ENCODE results near the gene TMEM150B. TPM values are rescaled to one million over a fixed set of nuclear protein-coding genes. Genes with fewer than 3 reads are reported as not detected.
A peak's percentile ranks its signal among the peaks of the same experiment; 100 is the strongest.

Gene TMEM150B
- total and polyA plus RNA-seq, 2 of the 13 experiments (the other 11 are each of a cell fraction or from before 2014, with no cell fraction given), result 1.3 to 1.8 TPM

DNA sequence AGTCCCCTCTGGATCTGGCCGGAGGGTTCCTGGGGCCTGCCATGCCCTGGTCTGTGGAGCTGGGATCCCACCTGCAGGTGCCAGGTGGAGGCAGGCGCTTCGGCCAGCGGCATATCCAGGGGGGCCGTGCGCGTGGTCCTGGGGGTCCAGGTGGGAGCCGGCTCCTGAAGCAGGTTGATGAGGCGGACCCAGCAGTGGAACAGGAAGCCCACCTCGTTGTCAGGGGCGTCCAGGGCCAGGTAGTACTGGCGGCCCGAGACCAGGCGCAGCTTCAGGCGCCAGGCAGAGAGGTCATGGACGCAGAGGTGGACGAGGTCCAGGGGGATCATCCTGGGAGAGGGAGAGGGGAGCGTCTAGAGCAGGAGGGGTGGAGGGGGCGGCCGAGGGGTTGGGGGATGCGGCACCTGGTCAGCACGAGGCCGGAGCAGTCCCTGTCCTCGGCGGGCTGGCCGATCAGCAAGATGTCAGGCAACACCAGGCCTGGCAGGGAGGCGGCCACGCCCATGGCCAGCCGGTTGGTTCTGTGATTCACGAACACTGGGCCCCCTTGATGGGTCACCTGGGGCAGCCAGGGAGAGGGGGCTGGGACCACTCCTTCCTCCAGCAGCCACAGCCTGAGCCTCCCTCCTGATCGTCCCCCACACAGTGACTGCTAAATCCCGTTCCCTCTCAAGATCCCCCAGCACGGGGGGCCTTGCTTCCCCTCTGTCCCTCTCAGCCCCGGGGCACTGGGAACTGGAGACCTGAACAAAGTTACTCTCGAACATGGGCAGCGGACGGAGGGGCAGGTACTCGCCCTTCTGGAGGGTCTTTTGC lies 37.2 kb upstream of the TMEM150B start:
- Histone ChIP-seq H3K4me3 (replicated peaks in 1 of 3; ENCODE audit: insufficient read depth in 1 of 3, low read depth in 2 of 3, low read length in 3 of 3) (peak overlapping the region in 1 of 3 experiments; percentile 33; a peak in 1 of 6 replicates), H3K9me3 (ENCODE audit: low read length) (no peaks in the 10 kb centered on the region), H3K4me1 (ENCODE audit: insufficient read depth, low read length) (peaks cover 14% of the 10 kb centered on the region), H2AFZ (ENCODE audit: low read length) (no peak overlapping the region), H3K27me3 (ENCODE audit: control insufficient read depth in 1 of 2, insufficient read depth in 2 of 2, low read length in 2 of 2) (peaks cover 4 to 24% of the 10 kb centered on the region in 2 experiments), H3K36me3 (replicated peaks in 1 of 2; ENCODE audit: control insufficient read depth in 1 of 2, insufficient read depth in 2 of 2, low read length in 2 of 2) (no peaks in the 10 kb centered on the region), H3K9ac (ENCODE audit: insufficient read depth, low read depth, low read length) (no peak overlapping the region), H3K4me2 (ENCODE audit: low read depth, low read length) (peak overlapping the region; percentile 1; the same call in 1 of the 2 replicates), H3K27ac (ENCODE audit: extremely low read length, insufficient read depth, low read length) (no peak overlapping the region), H4K20me1 (ENCODE audit: insufficient read depth, low read length) (no peaks in the 10 kb centered on the region), H3K79me2 (ENCODE audit: insufficient read depth, low read length) (no peaks in the 10 kb centered on the region)
- ATAC-seq, result peak; percentile 17; the same call in 2 of the 3 replicates
- POLR2A ChIA-PET, result interaction anchor here (0.6 to 1.3 kb wide), 3 partner anchors 23 to 45 kb away, joined by 3 read pairs; partner anchors contain the start of gene KMT5C
- FAIRE-seq, result no peak
- BruUV-seq (replicated peaks), result no TSS peak
- intact Hi-C loops (cut with micrococcal nuclease; ENCODE audit: unreplicated experiment) (no loop called here), in situ Hi-C loops (cut with HindIII; ENCODE audit: extremely low pct_ligation_motif_present, low pct_unique_long_range_greater_than_20kb) (no loop called here)
- DNase-seq (ENCODE audit: low spot score), result no peak
- TF ChIP-seq, protein P1, sequence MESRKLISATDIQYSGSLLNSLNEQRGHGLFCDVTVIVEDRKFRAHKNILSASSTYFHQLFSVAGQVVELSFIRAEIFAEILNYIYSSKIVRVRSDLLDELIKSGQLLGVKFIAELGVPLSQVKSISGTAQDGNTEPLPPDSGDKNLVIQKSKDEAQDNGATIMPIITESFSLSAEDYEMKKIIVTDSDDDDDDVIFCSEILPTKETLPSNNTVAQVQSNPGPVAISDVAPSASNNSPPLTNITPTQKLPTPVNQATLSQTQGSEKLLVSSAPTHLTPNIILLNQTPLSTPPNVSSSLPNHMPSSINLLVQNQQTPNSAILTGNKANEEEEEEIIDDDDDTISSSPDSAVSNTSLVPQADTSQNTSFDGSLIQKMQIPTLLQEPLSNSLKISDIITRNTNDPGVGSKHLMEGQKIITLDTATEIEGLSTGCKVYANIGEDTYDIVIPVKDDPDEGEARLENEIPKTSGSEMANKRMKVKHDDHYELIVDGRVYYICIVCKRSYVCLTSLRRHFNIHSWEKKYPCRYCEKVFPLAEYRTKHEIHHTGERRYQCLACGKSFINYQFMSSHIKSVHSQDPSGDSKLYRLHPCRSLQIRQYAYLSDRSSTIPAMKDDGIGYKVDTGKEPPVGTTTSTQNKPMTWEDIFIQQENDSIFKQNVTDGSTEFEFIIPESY (CRISPR knock-in tag; IDR thresholded peaks at IDR 0.05), result peak; percentile 6; the same call in 1 of the 2 replicates
- TF ChIP-seq ZSCAN30 (CRISPR knock-in tag; IDR thresholded peaks at IDR 0.05) (no peak), HDAC1 (CRISPR knock-in tag; IDR thresholded peaks at IDR 0.05) (no peak)
- TF ChIP-seq, protein P2, sequence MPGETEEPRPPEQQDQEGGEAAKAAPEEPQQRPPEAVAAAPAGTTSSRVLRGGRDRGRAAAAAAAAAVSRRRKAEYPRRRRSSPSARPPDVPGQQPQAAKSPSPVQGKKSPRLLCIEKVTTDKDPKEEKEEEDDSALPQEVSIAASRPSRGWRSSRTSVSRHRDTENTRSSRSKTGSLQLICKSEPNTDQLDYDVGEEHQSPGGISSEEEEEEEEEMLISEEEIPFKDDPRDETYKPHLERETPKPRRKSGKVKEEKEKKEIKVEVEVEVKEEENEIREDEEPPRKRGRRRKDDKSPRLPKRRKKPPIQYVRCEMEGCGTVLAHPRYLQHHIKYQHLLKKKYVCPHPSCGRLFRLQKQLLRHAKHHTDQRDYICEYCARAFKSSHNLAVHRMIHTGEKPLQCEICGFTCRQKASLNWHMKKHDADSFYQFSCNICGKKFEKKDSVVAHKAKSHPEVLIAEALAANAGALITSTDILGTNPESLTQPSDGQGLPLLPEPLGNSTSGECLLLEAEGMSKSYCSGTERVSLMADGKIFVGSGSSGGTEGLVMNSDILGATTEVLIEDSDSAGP (CRISPR knock-in tag; IDR thresholded peaks at IDR 0.05; ENCODE audit: borderline replicate concordance), result no peak
- TF ChIP-seq, protein P3, sequence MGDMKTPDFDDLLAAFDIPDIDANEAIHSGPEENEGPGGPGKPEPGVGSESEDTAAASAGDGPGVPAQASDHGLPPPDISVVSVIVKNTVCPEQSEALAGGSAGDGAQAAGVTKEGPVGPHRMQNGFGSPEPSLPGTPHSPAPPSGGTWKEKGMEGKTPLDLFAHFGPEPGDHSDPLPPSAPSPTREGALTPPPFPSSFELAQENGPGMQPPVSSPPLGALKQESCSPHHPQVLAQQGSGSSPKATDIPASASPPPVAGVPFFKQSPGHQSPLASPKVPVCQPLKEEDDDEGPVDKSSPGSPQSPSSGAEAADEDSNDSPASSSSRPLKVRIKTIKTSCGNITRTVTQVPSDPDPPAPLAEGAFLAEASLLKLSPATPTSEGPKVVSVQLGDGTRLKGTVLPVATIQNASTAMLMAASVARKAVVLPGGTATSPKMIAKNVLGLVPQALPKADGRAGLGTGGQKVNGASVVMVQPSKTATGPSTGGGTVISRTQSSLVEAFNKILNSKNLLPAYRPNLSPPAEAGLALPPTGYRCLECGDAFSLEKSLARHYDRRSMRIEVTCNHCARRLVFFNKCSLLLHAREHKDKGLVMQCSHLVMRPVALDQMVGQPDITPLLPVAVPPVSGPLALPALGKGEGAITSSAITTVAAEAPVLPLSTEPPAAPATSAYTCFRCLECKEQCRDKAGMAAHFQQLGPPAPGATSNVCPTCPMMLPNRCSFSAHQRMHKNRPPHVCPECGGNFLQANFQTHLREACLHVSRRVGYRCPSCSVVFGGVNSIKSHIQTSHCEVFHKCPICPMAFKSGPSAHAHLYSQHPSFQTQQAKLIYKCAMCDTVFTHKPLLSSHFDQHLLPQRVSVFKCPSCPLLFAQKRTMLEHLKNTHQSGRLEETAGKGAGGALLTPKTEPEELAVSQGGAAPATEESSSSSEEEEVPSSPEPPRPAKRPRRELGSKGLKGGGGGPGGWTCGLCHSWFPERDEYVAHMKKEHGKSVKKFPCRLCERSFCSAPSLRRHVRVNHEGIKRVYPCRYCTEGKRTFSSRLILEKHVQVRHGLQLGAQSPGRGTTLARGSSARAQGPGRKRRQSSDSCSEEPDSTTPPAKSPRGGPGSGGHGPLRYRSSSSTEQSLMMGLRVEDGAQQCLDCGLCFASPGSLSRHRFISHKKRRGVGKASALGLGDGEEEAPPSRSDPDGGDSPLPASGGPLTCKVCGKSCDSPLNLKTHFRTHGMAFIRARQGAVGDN (CRISPR knock-in tag; IDR thresholded peaks at IDR 0.05), result 0 out of 2 replicates have a peak, but pooled peaks have one; percentile 11
- 18% methylated on average over 9 of the region's 38 CpGs for WGBS (ENCODE audit: low lambda C conversion rate)
- CTCF ChIA-PET (ENCODE audit: low intra/inter-chr PET ratio, low total read pairs), result no interaction called here

Measured in HepG2 (cell line).